Calu3 (cell line): Measurements from ENCODE around the gene ADCY7. TPM values are rescaled to one million over a fixed set of nuclear protein-coding genes. Genes with fewer than 3 reads are reported as not detected.

Experiments
- BruUV-seq: library from RNA; stranded (reverse); fragments of 400-500 nt; replicated peaks from 2 replicates; lab custom pipeline; 2021; lab: Mats Ljungman, UMichigan
- CTCF ChIA-PET: fragments of 300-600 bp; sonication (Branson Sonifier 250); formaldehyde crosslinking; loops from one replicate; lab custom pipeline; 2022; ENCODE audit warnings: antibody characterized with exemption; lab: Charles Lee
- DNase-seq: peaks from one replicate; pipeline ENCODE4 v3.0.0; 2022
- H3K27ac Mint-ChIP-seq: one replicate; pipeline ENCODE4 v1.8.0; 2022; ENCODE audit warnings: mixed read lengths; ENCODE audit not compliant: unreplicated experiment
- H3K27me3 Mint-ChIP-seq: one replicate; pipeline ENCODE4 v1.8.0; 2022; ENCODE audit warnings: mixed read lengths; ENCODE audit not compliant: unreplicated experiment
- H3K36me3 Mint-ChIP-seq: one replicate; pipeline ENCODE4 v1.8.0; 2022; ENCODE audit warnings: mild to moderate bottlenecking, moderate library complexity, mixed read lengths; ENCODE audit not compliant: insufficient read depth, unreplicated experiment
- H3K4me1 Mint-ChIP-seq: one replicate; pipeline ENCODE4 v1.8.0; 2022; ENCODE audit warnings: mild to moderate bottlenecking, low read depth, mixed read lengths; ENCODE audit not compliant: unreplicated experiment
- H3K4me3 Mint-ChIP-seq: one replicate; pipeline ENCODE4 v1.8.0; 2022; ENCODE audit warnings: mild to moderate bottlenecking, low read depth, moderate library complexity, mixed read lengths; ENCODE audit not compliant: unreplicated experiment
- H3K9me3 Mint-ChIP-seq: one replicate; pipeline ENCODE4 v1.8.0; 2022; ENCODE audit warnings: low read depth, mixed read lengths; ENCODE audit not compliant: unreplicated experiment
- intact Hi-C: fragments of 100-400 bp; cut with micrococcal nuclease; formaldehyde crosslinking; loops from one replicate; pipeline ENCODE4 v1.10.0; 2022; ENCODE audit not compliant: unreplicated experiment
- total RNA-seq: library from RNA; stranded (reverse); gene quantifications from 2 replicates; pipeline ENCODE4 v1.2.3, GENCODE V29; 2022
- TF ChIP-seq, protein P1 (sequence below): fragments of 200-600 bp; IDR thresholded peaks from one replicate; pipeline ENCODE4 v1.8.0; 2022; ENCODE audit warnings: antibody characterized with exemption; ENCODE audit not compliant: unreplicated experiment

The ADCY7 gene
- total RNA-seq, 1 experiment from 2014 or later, result 67.7 TPM

DNA sequence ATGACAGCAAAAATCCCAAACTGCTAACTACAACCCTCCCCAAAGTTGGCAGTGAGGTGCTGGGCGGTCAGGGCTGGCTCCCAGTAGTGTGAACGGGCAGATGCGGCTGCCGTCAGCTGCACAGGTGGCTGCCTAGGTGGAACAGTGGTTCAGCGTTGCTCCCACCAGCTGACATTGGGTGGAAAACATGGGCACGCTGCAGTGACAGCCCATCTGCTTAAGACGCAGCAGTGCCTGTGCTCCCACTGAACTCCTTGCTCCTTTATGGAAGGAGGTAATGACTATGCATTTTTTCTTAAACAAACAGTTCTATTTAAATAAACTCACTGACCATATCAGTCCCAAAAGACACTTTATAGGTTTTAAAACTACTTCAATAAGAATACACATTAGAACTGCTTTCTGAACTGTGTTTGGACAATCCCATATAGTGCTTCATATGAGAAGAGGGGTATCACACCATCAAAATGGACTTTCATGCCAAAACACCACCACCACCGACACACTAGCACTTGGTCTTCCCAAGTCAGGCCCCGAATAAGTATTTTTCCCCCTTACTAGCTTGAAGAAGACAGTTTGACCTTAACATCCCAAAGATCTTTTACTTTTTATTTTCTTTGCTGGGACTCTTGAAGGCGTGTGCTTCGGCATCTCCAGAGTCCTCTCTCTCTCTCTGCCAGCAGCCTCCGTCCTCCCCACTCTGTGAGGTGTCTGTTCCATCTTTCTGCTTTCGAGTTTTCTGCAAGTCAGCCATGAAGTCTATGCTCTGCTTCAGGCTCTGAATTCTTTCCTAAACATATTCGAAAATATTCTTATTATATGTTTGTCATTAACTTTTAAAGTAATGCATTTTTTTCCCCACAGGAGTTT, 68.0 kb downstream of the ADCY7 start:
- CTCF ChIA-PET, result no interaction called here
- intact Hi-C loops, result no loop called here
- no peak for DNase-seq
- no TSS peak for BruUV-seq
- no peaks in the 10 kb centered on the region for H3K9me3 Mint-ChIP-seq
- no peaks in the 10 kb centered on the region for H3K27me3 Mint-ChIP-seq
- TF ChIP-seq, protein P1, sequence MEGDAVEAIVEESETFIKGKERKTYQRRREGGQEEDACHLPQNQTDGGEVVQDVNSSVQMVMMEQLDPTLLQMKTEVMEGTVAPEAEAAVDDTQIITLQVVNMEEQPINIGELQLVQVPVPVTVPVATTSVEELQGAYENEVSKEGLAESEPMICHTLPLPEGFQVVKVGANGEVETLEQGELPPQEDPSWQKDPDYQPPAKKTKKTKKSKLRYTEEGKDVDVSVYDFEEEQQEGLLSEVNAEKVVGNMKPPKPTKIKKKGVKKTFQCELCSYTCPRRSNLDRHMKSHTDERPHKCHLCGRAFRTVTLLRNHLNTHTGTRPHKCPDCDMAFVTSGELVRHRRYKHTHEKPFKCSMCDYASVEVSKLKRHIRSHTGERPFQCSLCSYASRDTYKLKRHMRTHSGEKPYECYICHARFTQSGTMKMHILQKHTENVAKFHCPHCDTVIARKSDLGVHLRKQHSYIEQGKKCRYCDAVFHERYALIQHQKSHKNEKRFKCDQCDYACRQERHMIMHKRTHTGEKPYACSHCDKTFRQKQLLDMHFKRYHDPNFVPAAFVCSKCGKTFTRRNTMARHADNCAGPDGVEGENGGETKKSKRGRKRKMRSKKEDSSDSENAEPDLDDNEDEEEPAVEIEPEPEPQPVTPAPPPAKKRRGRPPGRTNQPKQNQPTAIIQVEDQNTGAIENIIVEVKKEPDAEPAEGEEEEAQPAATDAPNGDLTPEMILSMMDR, result no peak
- H3K4me3 Mint-ChIP-seq, result no peak overlapping the region
- H3K4me1 Mint-ChIP-seq, result no peaks in the 10 kb centered on the region
- peaks cover 19% of the 10 kb centered on the region for H3K36me3 Mint-ChIP-seq
- no peak overlapping the region for H3K27ac Mint-ChIP-seq

DNA sequence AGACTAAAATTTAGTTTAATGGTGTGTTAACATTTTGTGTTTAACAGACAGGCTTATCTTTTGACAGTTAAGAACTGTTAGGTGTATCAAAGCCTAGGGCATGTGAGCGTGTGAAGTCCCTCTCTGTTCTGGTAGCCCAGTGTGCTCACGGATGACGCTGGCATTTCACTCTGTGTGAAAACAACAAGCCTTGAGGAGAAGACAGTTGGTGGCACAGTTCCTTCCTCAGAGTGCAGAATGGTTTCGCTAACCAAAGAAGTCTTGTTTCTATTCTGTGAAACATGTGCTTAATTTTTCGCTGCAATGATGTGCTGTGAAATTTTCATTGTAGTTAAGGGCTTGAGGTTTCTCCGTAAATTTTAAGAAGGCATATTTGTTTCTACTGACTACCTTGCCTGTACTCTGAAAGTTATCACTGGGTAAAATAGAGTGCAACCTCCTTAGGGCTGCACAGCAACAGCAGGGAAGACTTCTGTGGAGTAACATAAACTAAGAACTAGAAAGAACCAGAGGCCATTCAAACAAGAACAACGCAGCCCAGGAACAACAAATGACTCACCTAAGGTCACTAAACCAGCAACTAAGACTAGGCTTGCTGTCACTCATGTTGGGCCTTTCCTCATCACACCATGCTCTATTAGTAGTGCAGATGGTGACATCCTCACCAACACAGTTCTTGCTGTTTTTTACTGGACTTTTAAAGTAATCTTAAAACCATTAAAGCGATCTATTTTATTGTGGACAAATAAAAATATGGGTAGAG, 69.0 kb downstream of the ADCY7 start:
- intact Hi-C loops, result no loop called here
- Mint-ChIP-seq H3K36me3 (peaks cover 16% of the 10 kb centered on the region), H3K27me3 (no peaks in the 10 kb centered on the region), H3K4me1 (no peaks in the 10 kb centered on the region), H3K4me3 (no peak overlapping the region), H3K27ac (no peak overlapping the region), H3K9me3 (no peaks in the 10 kb centered on the region)
- CTCF ChIA-PET, result no interaction called here
- TF ChIP-seq, protein P1, result no peak
- BruUV-seq, result no TSS peak
- DNase-seq, result no peak

DNA sequence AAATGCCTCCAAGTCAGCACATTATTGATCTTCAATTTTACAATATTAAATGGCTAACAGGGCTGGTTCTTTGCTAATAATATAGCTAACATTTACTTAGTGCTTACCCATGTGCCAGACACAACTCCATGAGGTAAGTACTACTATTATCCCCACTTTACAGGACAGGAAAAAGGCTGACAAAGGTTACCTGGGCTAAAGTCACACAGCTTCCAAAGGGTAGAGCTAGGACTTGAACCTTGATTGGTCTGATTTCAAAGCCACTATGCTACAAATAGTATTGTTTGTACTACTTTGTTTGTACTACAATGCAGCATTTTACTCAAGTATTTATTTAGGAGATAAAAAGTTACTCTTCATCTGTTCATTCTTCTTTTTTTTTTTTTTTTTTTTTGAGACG, 70.5 kb downstream of the ADCY7 start:
- no peaks in the 10 kb centered on the region for H3K9me3 Mint-ChIP-seq
- H3K4me3 Mint-ChIP-seq, result no peak overlapping the region
- H3K36me3 Mint-ChIP-seq, result peaks cover 12% of the 10 kb centered on the region
- no peaks in the 10 kb centered on the region for H3K27me3 Mint-ChIP-seq
- no peak overlapping the region for H3K27ac Mint-ChIP-seq
- no TSS peak for BruUV-seq
- no peak for DNase-seq
- TF ChIP-seq, protein P1, result no peak
- CTCF ChIA-PET, result interaction anchor here (0.6 kb wide), 1 partner anchor 42 kb away, joined by 9 read pairs; no protein-coding TSS in a partner anchor
- no peaks in the 10 kb centered on the region for H3K4me1 Mint-ChIP-seq
- intact Hi-C loops, result no loop called here

DNA sequence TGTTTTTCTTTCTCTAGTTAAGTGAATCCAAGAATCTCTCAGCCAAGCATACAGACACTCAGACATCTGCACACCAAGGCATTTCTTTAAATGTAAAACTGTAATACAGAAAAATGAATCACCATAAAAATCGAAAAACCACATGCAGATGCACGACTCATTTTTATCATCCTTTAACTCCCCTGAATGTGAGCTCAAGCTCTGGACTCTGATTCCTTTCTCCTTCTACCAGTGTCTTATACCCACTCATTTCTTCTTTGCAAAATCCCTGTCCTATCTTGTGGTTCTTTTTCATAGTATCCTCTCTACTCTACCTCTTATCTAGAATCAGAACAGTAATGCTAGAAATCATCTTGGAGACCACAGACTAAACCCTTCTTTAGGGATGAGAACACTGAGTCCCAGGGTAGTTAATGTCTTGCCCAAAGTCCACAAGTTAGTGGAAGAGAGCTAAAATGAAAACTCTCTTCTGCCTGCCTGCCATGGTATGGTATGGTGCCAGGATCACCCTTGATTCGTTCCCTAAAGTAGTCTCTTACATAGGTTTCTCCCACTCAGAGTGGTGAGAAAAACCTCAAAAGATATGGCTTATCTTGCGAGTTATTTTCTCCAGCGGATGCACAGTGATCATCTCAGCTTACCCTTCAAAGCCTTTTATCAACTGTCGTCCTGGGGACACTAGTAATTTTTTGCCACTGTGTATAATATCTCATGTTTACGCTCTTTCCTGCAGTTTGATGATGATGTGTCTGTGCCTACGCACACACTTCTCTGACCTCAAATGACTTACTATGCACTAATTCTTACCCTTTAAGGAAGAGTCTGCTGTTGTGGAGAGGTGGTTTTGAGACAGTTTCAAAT, 72.2 kb downstream of the ADCY7 start:
- no peak overlapping the region for H3K27ac Mint-ChIP-seq
- no peak overlapping the region for H3K4me3 Mint-ChIP-seq
- intact Hi-C loops, result no loop called here
- H3K4me1 Mint-ChIP-seq, result no peaks in the 10 kb centered on the region
- CTCF ChIA-PET, result interaction anchor here (1.3 kb wide), 1 partner anchor 468 kb away, joined by 3 read pairs; no protein-coding TSS in a partner anchor
- no TSS peak for BruUV-seq
- H3K27me3 Mint-ChIP-seq, result no peaks in the 10 kb centered on the region
- H3K9me3 Mint-ChIP-seq, result no peaks in the 10 kb centered on the region
- TF ChIP-seq, protein P1, result no peak
- no peak for DNase-seq
- peaks cover 14% of the 10 kb centered on the region for H3K36me3 Mint-ChIP-seq
